ENCODE data around the gene PHF20. TPM values are rescaled to one million over a fixed set of nuclear protein-coding genes. Genes with fewer than 3 reads are reported as not detected.
"Not testable (repeated sequence)": the region's sequence is repeated elsewhere in the genome, so short reads cannot be mapped to it uniquely, and the experiment has no call there.

PHF20 gene
- total RNA-seq, 1 donor from 2014 or later: 11.4 TPM

- DNase-seq (ENCODE audit: low spot score); ATAC-seq: not testable (repeated sequence)
Measured at GRCh38 chr20:35882427-35883161, 110.8 kb downstream of the PHF20 start.

GRCh38 chr20:35883336-35883777 lies 111.5 kb downstream of the PHF20 start:
- DNase-seq (ENCODE audit: low spot score): no peak
- ATAC-seq: no peak

GRCh38 chr20:35883778-35884540 lies 112.1 kb downstream of the PHF20 start:
- DNase-seq (ENCODE audit: low spot score) (peak; percentile 63), ATAC-seq (peak; percentile 98)

GRCh38 chr20:35884541-35884865 lies 112.7 kb downstream of the PHF20 start:
- DNase-seq (ENCODE audit: low spot score) (no peak), ATAC-seq (no peak)

- ATAC-seq (no peak), DNase-seq (ENCODE audit: low spot score) (no peak)
Measured at GRCh38 chr20:35885212-35885611, 113.4 kb downstream of the PHF20 start.

- ATAC-seq (no peak), DNase-seq (ENCODE audit: low spot score) (no peak)
Measured at GRCh38 chr20:35886537-35886936, 114.7 kb downstream of the PHF20 start.

- DNase-seq (ENCODE audit: low spot score) (no peak), ATAC-seq (no peak)
Measured at GRCh38 chr20:35887393-35888064, 115.7 kb downstream of the PHF20 start.

- ATAC-seq: no peak
- no peak for DNase-seq (ENCODE audit: low spot score)
Measured at GRCh38 chr20:35888657-35889056, 116.8 kb downstream of the PHF20 start.

GRCh38 chr20:35891375-35891774 lies 119.6 kb downstream of the PHF20 start:
- ATAC-seq: peak; percentile 16

GRCh38 chr20:35892871-35893270 lies 121.1 kb downstream of the PHF20 start:
- ATAC-seq (no peak), DNase-seq (ENCODE audit: low spot score) (no peak)

More at GRCh38 chr20:35891375-35891774, 119.6 kb downstream of the PHF20 start:
- no peak for DNase-seq (ENCODE audit: low spot score)

GRCh38 chr20:35893942-35894341 lies 122.1 kb downstream of the PHF20 start:
- no peak for DNase-seq (ENCODE audit: low spot score)
- no peak for ATAC-seq

GRCh38 chr20:35895516-35895915 lies 123.7 kb downstream of the PHF20 start:
- DNase-seq (ENCODE audit: low spot score); ATAC-seq: not testable (repeated sequence)

GRCh38 chr20:35899064-35899463 lies 127.2 kb downstream of the PHF20 start:
- DNase-seq (ENCODE audit: low spot score) (no peak), ATAC-seq (no peak)

- ATAC-seq; DNase-seq (ENCODE audit: low spot score): not testable (repeated sequence)
Measured at GRCh38 chr20:35901230-35901629, 129.4 kb downstream of the PHF20 start.

- DNase-seq (ENCODE audit: low spot score): no peak
- no peak for ATAC-seq
Measured at GRCh38 chr20:35901678-35902544, 130.1 kb downstream of the PHF20 start.

- no peak for ATAC-seq
- no peak for DNase-seq (ENCODE audit: low spot score)
Measured at GRCh38 chr20:35902545-35902941, 130.7 kb downstream of the PHF20 start.

- no peak for DNase-seq (ENCODE audit: low spot score)
- no peak for ATAC-seq
Measured at GRCh38 chr20:35903843-35904242, 132.0 kb downstream of the PHF20 start.

GRCh38 chr20:35904982-35905663 lies 133.3 kb downstream of the PHF20 start:
- DNase-seq (ENCODE audit: low spot score) (no peak), ATAC-seq (no peak)

GRCh38 chr20:35907017-35907701 lies 135.3 kb downstream of the PHF20 start:
- DNase-seq (ENCODE audit: low spot score) (no peak), ATAC-seq (peak; percentile 38)
